Activated T-helper 1 cell treated with anti-CD3 and anti-CD28 coated beads, Interleukin-12 subunit alpha, Interleukin-12 subunit beta, Interleukin-2, Interleukin-4 antibody, amounts not matched to agents 30 ng/mL and 10 ng/mL and 1 ng/mL, durations not matched to agents 14 hours and 24 hours and 36 hours (primary cell): Measurements from ENCODE around the gene ZNF253. TPM values are rescaled to one million over a fixed set of nuclear protein-coding genes. Genes with fewer than 3 reads are reported as not detected.
"Not testable (repeated sequence)": the region's sequence is repeated elsewhere in the genome, so short reads cannot be mapped to it uniquely, and the experiment has no call there.

Source experiments
- DNase-seq: peaks from one replicate; pipeline ENCODE4 v3.0.0; 2021; ENCODE audit warnings: low spot score
- H3K27ac Mint-ChIP-seq: one replicate; pipeline ENCODE4 v1.8.0; 2021; ENCODE audit warnings: mild to moderate bottlenecking, mixed read lengths
- H3K27me3 Mint-ChIP-seq: one replicate; pipeline ENCODE4 v1.8.0; 2022; ENCODE audit warnings: mild to moderate bottlenecking, moderate library complexity, mixed read lengths; ENCODE audit not compliant: insufficient read depth
- H3K36me3 Mint-ChIP-seq: one replicate; pipeline ENCODE4 v1.8.0; 2021; ENCODE audit warnings: low read depth, mixed read lengths
- H3K4me1 Mint-ChIP-seq: one replicate; pipeline ENCODE4 v1.8.0; 2021; ENCODE audit warnings: low read depth, mixed read lengths
- H3K4me3 Mint-ChIP-seq: one replicate; pipeline ENCODE4 v1.8.0; 2021; ENCODE audit warnings: mild to moderate bottlenecking, moderate library complexity, mixed read lengths
- H3K9me3 Mint-ChIP-seq: one replicate; pipeline ENCODE4 v1.8.0; 2021; ENCODE audit warnings: mixed read lengths
- intact Hi-C: fragments of 100-400 bp; cut with micrococcal nuclease; formaldehyde crosslinking; loops from one replicate; pipeline ENCODE4 v1.15.1; 2024
- total RNA-seq: library from RNA; stranded (reverse); gene quantifications from 2 replicates; pipeline ENCODE4 v1.2.3, GENCODE V29; 2022

ZNF253 gene
- total RNA-seq, 1 donor from 2014 or later: 11.1 TPM

DNA sequence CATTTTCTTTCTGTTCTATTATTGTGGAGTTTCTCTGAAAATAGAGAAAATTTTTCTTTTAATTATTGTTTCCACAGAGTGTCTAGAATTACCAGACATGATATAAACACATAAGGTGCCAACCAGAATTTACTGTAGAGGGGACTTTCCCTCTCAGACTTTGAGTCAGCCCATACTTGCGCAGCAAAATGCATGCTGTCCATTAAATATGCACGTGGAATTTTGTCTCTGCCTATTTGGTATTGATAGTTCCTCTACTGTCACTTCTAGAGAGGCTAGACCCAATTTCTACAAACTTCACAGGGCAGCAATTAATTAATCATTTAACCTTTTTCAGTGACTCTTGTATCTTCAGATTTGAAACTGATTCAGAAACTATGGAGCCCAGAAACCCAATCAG is 44.0 kb downstream of the ZNF253 start:
- no peaks in the 10 kb centered on the region for H3K27me3 Mint-ChIP-seq
- H3K4me3 Mint-ChIP-seq: no peak overlapping the region
- H3K36me3 Mint-ChIP-seq: peaks cover 56% of the 10 kb centered on the region
- H3K9me3 Mint-ChIP-seq: peaks cover 78% of the 10 kb centered on the region
- H3K27ac Mint-ChIP-seq: no peak overlapping the region
- no peaks in the 10 kb centered on the region for H3K4me1 Mint-ChIP-seq
- no peak for DNase-seq
- intact Hi-C loops: no loop called here

- Mint-ChIP-seq H3K4me1 (no peaks in the 10 kb centered on the region), H3K36me3 (peaks cover 49% of the 10 kb centered on the region), H3K27ac (no peak overlapping the region), H3K9me3 (peaks cover 71% of the 10 kb centered on the region), H3K27me3 (no peaks in the 10 kb centered on the region), H3K4me3 (no peak overlapping the region)
- no peak for DNase-seq
- intact Hi-C loops: no loop called here
Measured at GRCh38 chr19:19911150-19911549, 45.5 kb downstream of the ZNF253 start.

DNA sequence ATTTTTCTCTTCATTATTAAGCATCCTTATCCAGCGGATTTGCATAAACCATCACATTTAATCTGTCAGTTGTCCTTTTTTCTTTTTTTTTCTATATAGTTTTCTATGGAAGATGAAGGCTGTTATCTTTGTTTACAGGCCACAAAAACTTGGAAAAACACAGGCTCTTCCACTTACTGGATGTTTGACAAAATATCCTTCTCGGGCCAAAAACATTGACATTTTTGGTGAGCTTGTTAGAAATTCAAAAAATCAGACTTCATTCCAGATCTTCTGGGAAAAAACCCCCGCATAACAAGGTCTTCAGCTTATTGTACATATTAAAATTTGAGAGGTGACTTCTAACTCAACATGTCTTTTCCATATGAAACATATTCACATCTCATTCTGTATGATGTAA is 48.9 kb downstream of the ZNF253 start:
- no peak overlapping the region for H3K4me3 Mint-ChIP-seq
- peaks cover 68% of the 10 kb centered on the region for H3K9me3 Mint-ChIP-seq
- no peak for DNase-seq
- no peaks in the 10 kb centered on the region for H3K27me3 Mint-ChIP-seq
- intact Hi-C loops: no loop called here
- H3K36me3 Mint-ChIP-seq: peaks cover 53% of the 10 kb centered on the region
- no peaks in the 10 kb centered on the region for H3K4me1 Mint-ChIP-seq
- no peak overlapping the region for H3K27ac Mint-ChIP-seq

GRCh38 chr19:19930417-19930816 is 64.7 kb downstream of the ZNF253 start:
- H3K27ac Mint-ChIP-seq, DNase-seq, H3K4me3 Mint-ChIP-seq, H3K4me1 Mint-ChIP-seq, intact Hi-C loops, H3K27me3 Mint-ChIP-seq: not testable (repeated sequence)
- Mint-ChIP-seq H3K9me3 (peaks cover 62% of the 10 kb centered on the region), H3K36me3 (peaks cover 55% of the 10 kb centered on the region)

DNA sequence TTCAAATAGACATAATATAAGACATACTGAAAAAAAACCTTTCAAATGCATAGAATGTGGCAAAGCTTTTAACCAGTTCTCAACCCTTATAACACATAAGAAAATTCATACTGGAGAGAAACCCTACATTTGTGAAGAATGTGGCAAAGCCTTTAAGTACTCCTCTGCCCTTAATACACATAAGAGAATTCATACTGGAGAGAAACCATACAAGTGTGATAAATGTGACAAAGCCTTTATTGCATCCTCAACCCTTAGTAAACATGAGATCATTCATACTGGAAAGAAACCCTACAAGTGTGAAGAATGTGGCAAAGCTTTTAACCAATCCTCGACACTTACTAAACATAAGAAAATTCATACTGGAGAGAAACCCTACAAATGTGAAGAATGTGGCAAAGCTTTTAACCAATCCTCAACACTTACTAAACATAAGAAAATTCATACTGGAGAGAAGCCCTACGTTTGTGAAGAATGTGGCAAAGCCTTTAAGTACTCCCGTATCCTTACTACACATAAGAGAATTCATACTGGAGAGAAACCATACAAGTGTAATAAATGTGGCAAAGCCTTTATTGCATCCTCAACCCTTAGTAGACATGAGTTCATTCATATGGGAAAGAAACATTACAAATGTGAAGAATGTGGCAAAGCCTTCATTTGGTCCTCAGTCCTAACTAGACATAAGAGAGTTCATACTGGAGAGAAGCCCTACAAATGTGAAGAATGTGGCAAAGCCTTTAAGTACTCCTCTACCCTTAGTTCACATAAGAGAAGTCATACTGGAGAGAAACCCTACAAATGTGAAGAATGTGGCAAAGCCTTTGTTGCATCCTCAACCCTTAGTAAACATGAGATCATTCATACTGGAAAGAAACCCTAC is 68.0 kb downstream of the ZNF253 start:
- H3K4me3 Mint-ChIP-seq, H3K27ac Mint-ChIP-seq, H3K27me3 Mint-ChIP-seq, intact Hi-C loops, DNase-seq, H3K4me1 Mint-ChIP-seq: not testable (repeated sequence)
- peaks cover 59% of the 10 kb centered on the region for H3K9me3 Mint-ChIP-seq
- peaks cover 36% of the 10 kb centered on the region for H3K36me3 Mint-ChIP-seq

DNA sequence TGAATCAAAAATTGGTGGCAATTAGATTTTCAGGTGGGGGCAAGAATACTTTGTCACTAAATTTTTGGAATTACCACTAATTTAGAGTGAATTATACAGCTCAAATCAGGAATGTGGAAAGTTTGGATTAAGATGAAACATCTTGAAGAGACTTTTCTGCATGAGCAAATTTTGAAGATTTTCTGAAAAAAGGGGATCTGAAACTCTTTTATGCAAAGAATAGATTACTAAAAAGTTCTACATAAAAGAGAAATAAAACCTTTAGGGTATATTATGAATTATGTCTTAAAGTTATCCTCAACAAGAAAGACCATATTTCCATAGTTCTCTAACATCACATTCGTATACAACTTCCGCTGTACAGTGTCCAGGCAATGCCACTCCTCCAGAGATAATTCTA is 71.7 kb downstream of the ZNF253 start:
- intact Hi-C loops: no loop called here
- Mint-ChIP-seq H3K4me1 (no peaks in the 10 kb centered on the region), H3K27ac (no peak overlapping the region), H3K9me3 (peaks cover 67% of the 10 kb centered on the region), H3K36me3 (peaks cover 19% of the 10 kb centered on the region), H3K27me3 (no peaks in the 10 kb centered on the region), H3K4me3 (no peak overlapping the region)
- no peak for DNase-seq

DNA sequence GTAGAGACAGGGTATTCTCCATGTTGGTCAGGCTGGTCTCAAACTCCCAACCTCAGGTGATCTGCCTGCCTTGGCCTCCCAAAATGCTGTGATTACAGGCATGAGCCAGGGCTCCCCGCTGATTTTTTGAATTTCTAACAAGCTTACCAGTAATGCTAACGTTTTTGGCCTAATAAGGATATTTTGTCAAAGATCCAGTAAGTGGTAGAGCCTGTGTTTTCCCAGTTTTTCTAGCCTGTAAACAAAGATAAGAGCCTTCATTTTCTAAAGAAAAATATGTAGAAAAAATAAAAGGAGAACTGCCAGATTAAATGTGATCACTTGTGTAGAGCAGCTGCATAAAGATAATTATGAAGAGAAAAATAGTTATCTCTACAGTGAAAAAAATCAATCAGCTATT is 72.8 kb downstream of the ZNF253 start:
- H3K27ac Mint-ChIP-seq: no peak overlapping the region
- no peaks in the 10 kb centered on the region for H3K27me3 Mint-ChIP-seq
- H3K36me3 Mint-ChIP-seq: peaks cover 8% of the 10 kb centered on the region
- no peak overlapping the region for H3K4me3 Mint-ChIP-seq
- DNase-seq: no peak
- peaks cover 65% of the 10 kb centered on the region for H3K9me3 Mint-ChIP-seq
- intact Hi-C loops: no loop called here
- H3K4me1 Mint-ChIP-seq: no peaks in the 10 kb centered on the region

GRCh38 chr19:19943848-19944582 is 78.3 kb downstream of the ZNF253 start:
- peaks cover 55% of the 10 kb centered on the region for H3K9me3 Mint-ChIP-seq
- H3K27me3 Mint-ChIP-seq: no peaks in the 10 kb centered on the region
- no peak overlapping the region for H3K4me3 Mint-ChIP-seq
- no peak overlapping the region for H3K27ac Mint-ChIP-seq
- intact Hi-C loops: no loop called here
- no peaks in the 10 kb centered on the region for H3K4me1 Mint-ChIP-seq
- no peaks in the 10 kb centered on the region for H3K36me3 Mint-ChIP-seq
- DNase-seq: no peak

Other genes with a start within 250 kb of the ZNF253 start
- gene PBX4, start 247.2 kb upstream of the ZNF253 start, total RNA-seq: 28.0 and 29.6 TPM in 2 replicates
- gene LPAR2, start 237.7 kb upstream of the ZNF253 start, total RNA-seq: 25.8 and 27.4 TPM in 2 replicates
- gene GMIP, start 222.2 kb upstream of the ZNF253 start, total RNA-seq: 67.8 and 71.6 TPM in 2 replicates
- gene ATP13A1, start 202.2 kb upstream of the ZNF253 start, total RNA-seq: 101 and 104 TPM in 2 replicates
- gene ZNF101, start 197.0 kb upstream of the ZNF253 start, total RNA-seq: 48.2 and 54.9 TPM in 2 replicates
- gene ZNF14, start 132.8 kb upstream of the ZNF253 start, total RNA-seq: 4.3 and 5.1 TPM in 2 replicates
- 13.5 and 15.7 TPM in 2 replicates for gene ZNF506, start 44.1 kb upstream of the ZNF253 start, total RNA-seq
- 6.8 and 7.2 TPM in 2 replicates for gene ZNF93, start 35.1 kb downstream of the ZNF253 start, total RNA-seq
- 6.1 and 6.2 TPM in 2 replicates for gene ZNF682, start 173.6 kb downstream of the ZNF253 start, total RNA-seq
- 4.6 and 4.8 TPM in 2 replicates for gene ZNF90, start 212.1 kb downstream of the ZNF253 start, total RNA-seq